SH-SY5Y (cell line): ENCODE results near the gene NRG2.

Experiments
- GATA2 ChIP-seq: IDR thresholded peaks from 2 replicates; pipeline ENCODE4 v1.6.1; 2011; ENCODE audit warnings: mild to moderate bottlenecking, low read depth, low read length
- GATA3 ChIP-seq: IDR thresholded peaks from 2 replicates; pipeline ENCODE4 v1.6.1; 2011; ENCODE audit warnings: low read depth, mild to moderate bottlenecking, low read length, moderate library complexity

DNA sequence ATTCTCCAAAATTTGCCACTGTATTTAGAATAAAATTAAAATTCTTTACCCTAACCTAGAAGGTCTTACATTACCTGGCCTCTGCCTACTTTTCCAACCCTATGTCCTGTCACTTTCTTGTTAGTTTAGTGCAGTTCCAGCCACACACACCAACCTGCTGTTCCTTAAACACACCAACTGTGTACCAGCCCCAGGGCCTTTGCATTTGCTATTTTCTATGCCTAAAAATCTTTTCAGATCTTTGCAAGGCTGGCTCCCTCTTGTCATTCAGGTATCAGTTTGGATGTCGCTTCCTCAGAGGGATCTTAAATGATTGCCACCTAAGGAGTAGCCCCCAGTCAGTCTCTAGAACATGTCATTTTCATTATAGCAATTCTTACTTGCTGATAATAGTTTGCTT lies 17.7 kb upstream of the NRG2 start:
- TF ChIP-seq GATA2 (no peak), GATA3 (no peak)
